Activated CD8-positive, alpha-beta T cell treated with anti-CD3 and anti-CD28 coated beads for 36 hours (primary cell): ENCODE measurements around the gene ABCC5. TPM values are rescaled to one million over a fixed set of nuclear protein-coding genes. Genes with fewer than 3 reads are reported as not detected.

ENCODE experiments used
- ATAC-seq: fragments of 200-7000 bp; cut with Tn5 transposase; one replicate; pipeline ENCODE4 v1.10.0; 2021; ENCODE audit warnings: mild to moderate bottlenecking, moderate library complexity
- CTCF ChIA-PET: fragments of 350-600 bp; sonication (Branson Sonifier 250); formaldehyde crosslinking; loops from one replicate; lab custom pipeline; 2021; ENCODE audit warnings: antibody characterized with exemption; lab: Charles Lee
- POLR2A ChIA-PET: fragments of 350-600 bp; sonication (Branson Sonifier 250); formaldehyde crosslinking; loops from one replicate; lab custom pipeline; 2021; ENCODE audit warnings: antibody characterized with exemption; lab: Charles Lee
- DNase-seq: peaks from one replicate; pipeline ENCODE4 v3.0.0-alpha.2; 2020
- H3K27ac Mint-ChIP-seq: one replicate; pipeline ENCODE4 v1.8.0; 2021; ENCODE audit warnings: mild to moderate bottlenecking, mixed read lengths
- H3K27me3 Mint-ChIP-seq: one replicate; pipeline ENCODE4 v1.8.0; 2021; ENCODE audit warnings: mixed read lengths
- H3K36me3 Mint-ChIP-seq: one replicate; pipeline ENCODE4 v1.8.0; 2021; ENCODE audit warnings: low read depth, mixed read lengths
- H3K4me1 Mint-ChIP-seq: one replicate; pipeline ENCODE4 v1.8.0; 2021; ENCODE audit warnings: low read depth, mixed read lengths
- H3K4me3 Mint-ChIP-seq: one replicate; pipeline ENCODE4 v1.8.0; 2021; ENCODE audit warnings: mild to moderate bottlenecking, moderate library complexity, mixed read lengths
- H3K9me3 Mint-ChIP-seq: one replicate; pipeline ENCODE4 v1.8.0; 2021; ENCODE audit warnings: mixed read lengths
- CTCF ChIP-seq: fragments of 200-600 bp; IDR thresholded peaks from one replicate; pipeline ENCODE4 v1.8.0; 2022; ENCODE audit warnings: antibody characterized with exemption, mild to moderate bottlenecking
- intact Hi-C: fragments of 100-400 bp; cut with micrococcal nuclease; formaldehyde crosslinking; loops from one replicate; pipeline ENCODE4 v1.10.0; 2022
- total RNA-seq, 2 experiments: library from RNA; stranded (reverse); gene quantifications; one replicate each; pipeline ENCODE4 v1.2.3, GENCODE V29; 2021

ABCC5 gene
- total RNA-seq, 2 experiments from 2014 or later = 16.2 to 17.7 TPM

GRCh38 chr3:183921096-183921495, 96.6 kb downstream of the ABCC5 start:
- DNase-seq = no peak
- H3K4me1 Mint-ChIP-seq = no peaks in the 10 kb centered on the region
- no peak for ATAC-seq
- no peak overlapping the region for H3K27ac Mint-ChIP-seq
- no peak for TF ChIP-seq CTCF
- H3K4me3 Mint-ChIP-seq = no peak overlapping the region
- CTCF ChIA-PET = interaction anchor here (1.5 kb wide), 1 partner anchor 13 kb away, joined by 3 read pairs; no protein-coding TSS in a partner anchor
- intact Hi-C loops = no loop called here
- POLR2A ChIA-PET = no interaction called here
- H3K36me3 Mint-ChIP-seq = no peaks in the 10 kb centered on the region
- H3K9me3 Mint-ChIP-seq = no peaks in the 10 kb centered on the region
- no peaks in the 10 kb centered on the region for H3K27me3 Mint-ChIP-seq

DNA sequence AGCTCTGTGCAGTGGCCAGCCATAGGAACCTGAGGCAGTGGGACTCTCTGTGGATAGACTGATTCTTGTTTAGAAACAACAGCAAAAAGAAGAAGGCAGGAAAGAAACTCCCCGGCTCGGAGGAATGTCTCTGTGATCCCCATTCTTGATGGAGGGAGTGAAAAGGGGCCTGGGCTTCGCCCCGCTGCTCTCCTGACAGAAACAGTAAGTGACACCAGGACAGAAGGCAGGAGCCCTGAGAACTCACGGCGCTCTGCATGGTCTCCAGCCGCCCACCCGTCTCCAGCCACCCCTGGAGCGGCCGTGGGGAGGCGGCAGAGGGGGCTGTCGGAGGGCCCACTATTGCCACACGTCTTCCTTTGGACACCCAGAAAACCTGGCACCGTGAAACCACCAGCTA, 97.3 kb downstream of the ABCC5 start:
- Mint-ChIP-seq H3K36me3 (no peaks in the 10 kb centered on the region), H3K4me3 (no peak overlapping the region), H3K27ac (no peak overlapping the region), H3K4me1 (no peaks in the 10 kb centered on the region), H3K27me3 (no peaks in the 10 kb centered on the region), H3K9me3 (no peaks in the 10 kb centered on the region)
- POLR2A ChIA-PET = no interaction called here
- no peak for DNase-seq
- no peak for TF ChIP-seq CTCF
- intact Hi-C loops = no loop called here
- ATAC-seq = no peak
- CTCF ChIA-PET = interaction anchor here (1.5 kb wide), 1 partner anchor 14 kb away, joined by 3 read pairs; no protein-coding TSS in a partner anchor

- no peak for TF ChIP-seq CTCF
- Mint-ChIP-seq H3K9me3 (no peaks in the 10 kb centered on the region), H3K36me3 (no peaks in the 10 kb centered on the region), H3K4me3 (no peak overlapping the region), H3K4me1 (no peaks in the 10 kb centered on the region), H3K27me3 (no peaks in the 10 kb centered on the region), H3K27ac (no peak overlapping the region)
- intact Hi-C loops = no loop called here
- ATAC-seq (no peak), DNase-seq (no peak)
- ChIA-PET CTCF (interaction anchor here (0.6 to 1.2 kb wide), 3 partner anchors 23 to 27 kb away, joined by 3 read pairs; no protein-coding TSS in a partner anchor), POLR2A (no interaction called here)
Observed at GRCh38 chr3:183918178-183918577, 99.5 kb downstream of the ABCC5 start.

- no peak for TF ChIP-seq CTCF
- intact Hi-C loops = no loop called here
- H3K9me3 Mint-ChIP-seq = no peaks in the 10 kb centered on the region
- no peak overlapping the region for H3K27ac Mint-ChIP-seq
- H3K36me3 Mint-ChIP-seq = no peaks in the 10 kb centered on the region
- no peak for DNase-seq
- no peaks in the 10 kb centered on the region for H3K27me3 Mint-ChIP-seq
- ChIA-PET CTCF (no interaction called here), POLR2A (no interaction called here)
- no peaks in the 10 kb centered on the region for H3K4me1 Mint-ChIP-seq
- ATAC-seq = no peak
- no peak overlapping the region for H3K4me3 Mint-ChIP-seq
Observed at GRCh38 chr3:183917776-183918175, 99.9 kb downstream of the ABCC5 start.

DNA sequence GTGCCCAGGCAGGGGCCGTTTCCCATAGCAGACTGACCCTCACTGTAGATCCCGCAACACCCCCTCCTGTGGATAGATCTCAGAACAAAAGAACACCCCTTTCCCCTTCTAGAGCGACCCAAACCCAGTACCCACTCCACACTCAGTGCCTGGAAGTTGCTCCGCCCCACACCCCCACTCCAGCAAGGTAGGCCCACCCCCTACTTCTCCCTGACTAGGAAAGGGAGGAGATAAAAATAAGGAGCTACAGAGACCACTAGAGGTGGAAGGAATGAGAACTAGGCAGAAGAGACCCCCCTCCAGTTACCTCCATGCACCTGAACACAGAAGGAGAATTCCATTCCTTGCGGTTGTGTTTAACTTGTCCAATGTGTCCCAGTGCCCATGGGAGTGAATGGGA, 102.8 kb downstream of the ABCC5 start:
- CTCF ChIA-PET = interaction anchor here (1.7 to 2.7 kb wide), 2 partner anchors 19 to 30 kb away, joined by 4 to 8 read pairs; partner anchors contain the start of gene PARL
- TF ChIP-seq CTCF = no peak

More for the DNA sequence above, 102.8 kb downstream of the ABCC5 start:
- POLR2A ChIA-PET = no interaction called here
- ATAC-seq (no peak), DNase-seq (no peak)
- intact Hi-C loops = no loop called here
- Mint-ChIP-seq H3K27me3 (no peaks in the 10 kb centered on the region), H3K4me1 (no peaks in the 10 kb centered on the region), H3K4me3 (no peak overlapping the region), H3K9me3 (no peaks in the 10 kb centered on the region), H3K27ac (no peak overlapping the region), H3K36me3 (no peaks in the 10 kb centered on the region)
